GM06990 (cell line): ENCODE results near the gene HAX1.

Experiments
- DNase-seq: peaks from one replicate; pipeline ENCODE4 v3.0.0-alpha.2; 2011; ENCODE audit not compliant: insufficient read length; ENCODE audit errors: extremely low read depth
- H3K27me3 ChIP-seq: replicated peaks from 2 replicates; pipeline ENCODE4 v1.6.0; 2011; ENCODE audit warnings: low read length; ENCODE audit not compliant: control insufficient read depth, insufficient read depth
- H3K36me3 ChIP-seq: 2 replicates; pipeline ENCODE4 v1.5.1; 2011; ENCODE audit warnings: low read length; ENCODE audit not compliant: control insufficient read depth, insufficient read depth
- H3K4me3 ChIP-seq: replicated peaks from 2 replicates; pipeline ENCODE4 v1.5.1; 2011; ENCODE audit warnings: low read depth, mild to moderate bottlenecking, control low read depth, low read length
- CTCF ChIP-seq: IDR thresholded peaks from 2 replicates; pipeline ENCODE4 v1.5.1; 2011; ENCODE audit warnings: low read length, control low read depth, mild to moderate bottlenecking, inconsistent platforms; ENCODE audit not compliant: insufficient read depth, poor library complexity, severe bottlenecking

HAX1 gene

DNA sequence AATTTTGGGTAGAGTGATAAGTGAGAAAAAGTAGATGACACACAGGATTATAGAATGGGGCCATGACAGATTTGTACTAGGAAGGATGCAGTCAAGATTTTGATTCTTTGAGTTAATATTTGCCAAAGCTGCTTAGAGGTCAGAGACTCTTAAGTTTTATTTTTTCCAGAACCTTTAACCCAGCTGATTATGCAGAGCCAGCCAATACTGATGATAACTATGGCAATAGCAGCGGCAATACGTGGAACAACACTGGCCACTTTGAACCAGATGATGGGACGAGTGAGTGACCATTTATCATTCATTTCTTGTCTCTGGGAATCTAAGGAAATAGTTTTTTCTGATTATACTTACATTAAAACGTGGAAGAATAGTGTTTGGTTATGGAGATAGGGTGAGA lies 35.6 kb upstream of the HAX1 start:
- no peaks in the 10 kb centered on the region for H3K27me3 ChIP-seq
- H3K4me3 ChIP-seq: no peak overlapping the region
- no peak for TF ChIP-seq CTCF
- DNase-seq: no peak
- peaks cover 12% of the 10 kb centered on the region for H3K36me3 ChIP-seq

- no peak for TF ChIP-seq CTCF
- peaks cover 12% of the 10 kb centered on the region for H3K36me3 ChIP-seq
- no peaks in the 10 kb centered on the region for H3K27me3 ChIP-seq
- DNase-seq: no peak
- H3K4me3 ChIP-seq: no peak overlapping the region
Measured at GRCh38 chr1:154237435-154237834, 35.0 kb upstream of the HAX1 start.

- no peak overlapping the region for H3K4me3 ChIP-seq
- peaks cover 12% of the 10 kb centered on the region for H3K36me3 ChIP-seq
- DNase-seq: no peak
- H3K27me3 ChIP-seq: no peaks in the 10 kb centered on the region
- TF ChIP-seq CTCF: no peak
Measured at GRCh38 chr1:154237880-154238506, 34.4 kb upstream of the HAX1 start.

- TF ChIP-seq CTCF: no peak
- Histone ChIP-seq H3K4me3 (no peak overlapping the region), H3K36me3 (peaks cover 17% of the 10 kb centered on the region)
Measured at GRCh38 chr1:154239491-154239890, 32.9 kb upstream of the HAX1 start.

DNA sequence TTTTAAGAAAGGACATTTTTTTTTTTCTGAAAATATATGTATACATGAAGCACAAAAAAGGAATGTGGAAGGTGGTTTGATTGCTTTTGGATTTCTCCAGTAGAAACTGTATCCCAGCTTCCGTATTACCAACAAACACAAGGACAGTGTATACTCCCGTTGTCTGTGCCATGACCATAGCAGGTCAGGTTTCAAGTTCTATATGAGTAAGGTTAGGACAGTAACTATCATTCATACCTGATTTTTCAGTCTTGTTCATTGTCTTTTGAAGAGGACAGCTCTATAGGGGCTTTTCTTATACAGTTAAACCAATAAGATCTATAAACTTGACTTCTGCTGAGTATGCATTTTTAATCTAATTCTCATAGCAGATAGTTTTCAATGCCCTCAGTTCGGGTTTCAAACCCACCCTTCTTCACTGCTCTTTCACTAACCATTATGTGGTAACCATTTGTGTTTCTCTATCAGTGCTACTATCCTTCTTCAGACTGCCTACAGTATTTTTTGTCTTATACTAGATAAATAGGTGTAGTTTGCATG lies 32.1 kb upstream of the HAX1 start:
- no peaks in the 10 kb centered on the region for H3K27me3 ChIP-seq
- no peak for DNase-seq
- no peak overlapping the region for H3K4me3 ChIP-seq
- TF ChIP-seq CTCF: no peak
- peaks cover 15% of the 10 kb centered on the region for H3K36me3 ChIP-seq

More at GRCh38 chr1:154239491-154239890, 32.9 kb upstream of the HAX1 start:
- DNase-seq: no peak
- no peaks in the 10 kb centered on the region for H3K27me3 ChIP-seq
